SK-N-SH treated with all-trans-retinoic acid at 6 μM for 48 hours (cell line): ENCODE results near the gene GPBAR1.

Source experiments
- ZNF8 ChIP-seq: fragments of 450-650 bp; formaldehyde crosslinking; IDR thresholded peaks from 2 replicates; pipeline ENCODE4 v1.5.0; 2020; ENCODE audit warnings: mild to moderate bottlenecking, moderate library complexity
- TF ChIP-seq, protein P1 (sequence below): fragments of 250-450 bp; sonication (Bioruptor Pico); IDR thresholded peaks from 2 replicates; pipeline ENCODE4 v1.5.1; 2020; ENCODE audit warnings: low read depth, mild to moderate bottlenecking, moderate library complexity

- TF ChIP-seq, protein P1, sequence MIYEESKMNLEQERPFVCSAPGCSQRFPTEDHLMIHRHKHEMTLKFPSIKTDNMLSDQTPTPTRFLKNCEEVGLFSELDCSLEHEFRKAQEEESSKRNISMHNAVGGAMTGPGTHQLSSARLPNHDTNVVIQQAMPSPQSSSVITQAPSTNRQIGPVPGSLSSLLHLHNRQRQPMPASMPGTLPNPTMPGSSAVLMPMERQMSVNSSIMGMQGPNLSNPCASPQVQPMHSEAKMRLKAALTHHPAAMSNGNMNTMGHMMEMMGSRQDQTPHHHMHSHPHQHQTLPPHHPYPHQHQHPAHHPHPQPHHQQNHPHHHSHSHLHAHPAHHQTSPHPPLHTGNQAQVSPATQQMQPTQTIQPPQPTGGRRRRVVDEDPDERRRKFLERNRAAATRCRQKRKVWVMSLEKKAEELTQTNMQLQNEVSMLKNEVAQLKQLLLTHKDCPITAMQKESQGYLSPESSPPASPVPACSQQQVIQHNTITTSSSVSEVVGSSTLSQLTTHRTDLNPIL (CRISPR knock-in tag): no peak
- TF ChIP-seq ZNF8 (CRISPR knock-in tag): no peak
Measured at GRCh38 chr2:218269900-218270720, 9.3 kb downstream of the GPBAR1 start, which contains the start of the genes AAMP and PNKD.
